Endothelial cell of umbilical vein (primary cell): ENCODE measurements around the gene ZFR. TPM values are rescaled to one million over a fixed set of nuclear protein-coding genes. Genes with fewer than 3 reads are reported as not detected.

Experiments used
- BruUV-seq: library from RNA; stranded (reverse); fragments of 400-500 nt; replicated peaks from 2 replicates; lab custom pipeline; 2021; lab: Mats Ljungman, UMichigan
- CTCF ChIA-PET: fragments of 300-600, 350-600 bp; sonication (Branson Sonifier 250); formaldehyde crosslinking; loops from one replicate; lab custom pipeline; 2021; ENCODE audit warnings: antibody characterized with exemption, inconsistent platforms; lab: Charles Lee
- POLR2A ChIA-PET: fragments of 300-600, 350-600 bp; sonication (Branson Sonifier 250); formaldehyde crosslinking; loops from one replicate; lab custom pipeline; 2021; ENCODE audit warnings: antibody characterized with exemption, inconsistent platforms; lab: Charles Lee
- DNase-seq: peaks from one replicate; pipeline ENCODE4 v3.0.0-alpha.2; 2011; ENCODE audit warnings: low read depth, low spot score
- FAIRE-seq: peaks from 2 replicates; lab custom pipeline; 2011; peaks lifted over from hg19 to GRCh38; lab: Jason Lieb, UNC
- H2AFZ ChIP-seq: 2 replicates; pipeline ENCODE4 v1.6.0; 2012; ENCODE audit warnings: low read depth, low read length, control low read depth, inconsistent platforms
- H3K27ac ChIP-seq: 2 replicates; pipeline ENCODE4 v1.5.1; 2011; ENCODE audit warnings: low read depth, mild to moderate bottlenecking, control low read depth, low read length, moderate library complexity; ENCODE audit not compliant: insufficient read depth
- H3K27me3 ChIP-seq, 2 experiments: 2 replicates each; pipeline versions ENCODE4 v1.6.0 to v1.6.1; 2011; ENCODE audit warnings: low read length in 2 of 2, mixed read lengths in 1 of 2; ENCODE audit not compliant: control insufficient read depth in 2 of 2, insufficient read depth in 2 of 2
- H3K36me3 ChIP-seq, 2 experiments: 2 replicates in 1 of 2; 3 replicates in 1 of 2; pipeline ENCODE4 v1.5.1; 2011; ENCODE audit warnings: low read length in 2 of 2, mild to moderate bottlenecking in 1 of 2, moderate library complexity in 1 of 2; ENCODE audit not compliant: control insufficient read depth in 2 of 2, insufficient read depth in 2 of 2; ENCODE audit errors: extremely low read depth in 1 of 2
- H3K4me1 ChIP-seq: 3 replicates; pipeline ENCODE4 v1.5.1; 2011; ENCODE audit warnings: mild to moderate bottlenecking, low read length; ENCODE audit not compliant: control insufficient read depth, insufficient read depth; ENCODE audit errors: extremely low read depth
- H3K4me2 ChIP-seq: 2 replicates; pipeline ENCODE4 v1.6.1; 2011; ENCODE audit warnings: low read length, control low read depth, mixed read lengths; ENCODE audit not compliant: insufficient read depth
- H3K4me3 ChIP-seq, 3 experiments: fragments of 200-600 bp in 1 of 3; sonication (generic), shearing (Covaris generic) in 1 of 3; replicated peaks in 1 of 3; 2 replicates each; pipeline ENCODE4 v1.5.1; 2011 to 2016; ENCODE audit warnings: control low read depth in 3 of 3, low read length in 3 of 3, mild to moderate bottlenecking in 2 of 3, inconsistent platforms in 1 of 3, low read depth in 1 of 3, moderate library complexity in 1 of 3; ENCODE audit not compliant: insufficient read depth in 1 of 3
- H3K79me2 ChIP-seq: 2 replicates; pipeline ENCODE4 v1.6.0; 2012; ENCODE audit warnings: low read length, inconsistent platforms; ENCODE audit not compliant: control insufficient read depth, insufficient read depth
- H3K9ac ChIP-seq: replicated peaks from 2 replicates; pipeline ENCODE3; 2011; ENCODE audit warnings: low read length, control low read depth; ENCODE audit not compliant: insufficient read depth; ENCODE audit errors: extremely low read depth
- H3K9me1 ChIP-seq: replicated peaks from 3 replicates; pipeline ENCODE4 v1.6.0; 2011; ENCODE audit warnings: mild to moderate bottlenecking, low read length; ENCODE audit not compliant: control insufficient read depth, insufficient read depth; ENCODE audit errors: extremely low read depth
- H3K9me3 ChIP-seq: replicated peaks from 2 replicates; pipeline ENCODE4 v1.5.1; 2012; ENCODE audit warnings: low read length, inconsistent platforms; ENCODE audit not compliant: control insufficient read depth, insufficient read depth
- H4K20me1 ChIP-seq: replicated peaks from 2 replicates; pipeline ENCODE3; 2011; ENCODE audit warnings: mild to moderate bottlenecking, low read length; ENCODE audit not compliant: control insufficient read depth, insufficient read depth; ENCODE audit errors: extremely low read depth
- CTCF ChIP-seq, 2 donors: IDR thresholded peaks; 1 replicate in 1 of 2; 2 replicates in 1 of 2; pipeline ENCODE4 v1.5.1; 2011; ENCODE audit warnings: low read length in 2 of 2, mild to moderate bottlenecking in 2 of 2, moderate library complexity in 2 of 2, control low read depth in 1 of 2, inconsistent platforms in 1 of 2, low read depth in 1 of 2; ENCODE audit not compliant: insufficient read depth in 1 of 2; ENCODE audit errors: extremely low read depth in 1 of 2
- EZH2 ChIP-seq: IDR thresholded peaks from 2 replicates; pipeline ENCODE4 v1.6.1; 2012; ENCODE audit warnings: borderline replicate concordance, low read depth, mild to moderate bottlenecking, moderate library complexity, low read length, inconsistent platforms; ENCODE audit not compliant: severe bottlenecking
- FOS ChIP-seq: IDR thresholded peaks from 2 replicates; pipeline ENCODE4 v1.6.1; 2011; ENCODE audit warnings: mild to moderate bottlenecking, low read length, moderate library complexity, borderline replicate concordance; ENCODE audit not compliant: insufficient read depth
- GATA2 ChIP-seq: IDR thresholded peaks from 2 replicates; pipeline ENCODE4 v1.7.0; 2011; ENCODE audit warnings: low read depth, mild to moderate bottlenecking, moderate library complexity, mixed read lengths, low read length; ENCODE audit not compliant: insufficient read length, insufficient read depth
- JUN ChIP-seq: IDR thresholded peaks from 2 replicates; pipeline ENCODE4 v1.6.1; 2011; ENCODE audit warnings: borderline replicate concordance, low read depth; ENCODE audit not compliant: insufficient read length, insufficient read depth
- MAX ChIP-seq: IDR thresholded peaks from 2 replicates; pipeline ENCODE4 v1.6.1; 2011; ENCODE audit not compliant: insufficient read depth, insufficient read length
- MYC ChIP-seq: IDR thresholded peaks from one replicate; pipeline ENCODE4 v1.6.1; 2011; ENCODE audit warnings: mild to moderate bottlenecking, low read depth, low read length
- POLR2A ChIP-seq: IDR thresholded peaks from 2 replicates; pipeline ENCODE4 v1.6.1; 2012; ENCODE audit warnings: low read depth, mild to moderate bottlenecking, control low read depth, low read length
- POLR2AphosphoS5 ChIP-seq: IDR thresholded peaks from 2 replicates; pipeline ENCODE4 v1.6.1; 2012; ENCODE audit warnings: low read depth, mild to moderate bottlenecking, control low read depth, low read length, moderate library complexity; ENCODE audit not compliant: insufficient read depth
- dilution Hi-C: fragments of 300-500 bp; cut with MboI; formaldehyde crosslinking; loops from one replicate; pipeline ENCODE4 v1.15.0; 2019; ENCODE audit warnings: low sequenced_read_pairs; ENCODE audit not compliant: extremely low pct_ligation_motif_present
- intact Hi-C: fragments of 100-400 bp; cut with micrococcal nuclease; formaldehyde crosslinking; loops from one replicate; pipeline ENCODE4 v1.10.0; 2022
- polyA plus RNA-seq, 4 experiments: library from polyadenylated mRNA; depleted of rRNA in 3 of 4; stranded (reverse) in 3 of 4; unstranded in 1 of 4; fragments of >200 nt; gene quantifications; 2 replicates each; pipeline versions ENCODE4 v1.2.1 to v1.2.3, GENCODE V29; 2011 to 2012; ENCODE audit warnings: missing spikeins in 1 of 4
- total RNA-seq: library from RNA; stranded (reverse); gene quantifications from 2 replicates; pipeline ENCODE4 v1.2.3, GENCODE V29; 2021

Gene ZFR
- total and polyA plus RNA-seq, 2 donors (not counting 3 experiments of a cell fraction or from before 2014, with no cell fraction given) = 60.1 to 79.4 TPM

- intact Hi-C loops = no loop called here
- dilution Hi-C loops = no loop called here
- Histone ChIP-seq H3K4me1 (no peaks in the 10 kb centered on the region), H3K9me1 (no peaks in the 10 kb centered on the region), H4K20me1 (no peaks in the 10 kb centered on the region), H3K4me3 (no peak overlapping the region), H3K4me2 (no peak overlapping the region), H3K36me3 (no peaks in the 10 kb centered on the region), H2AFZ (no peak overlapping the region), H3K27me3 (peaks cover 0 to 4% of the 10 kb centered on the region in 2 experiments), H3K27ac (no peak overlapping the region), H3K9me3 (no peaks in the 10 kb centered on the region), H3K9ac (no peak overlapping the region), H3K79me2 (no peaks in the 10 kb centered on the region)
- CTCF ChIA-PET = interaction anchor here (0.6 to 1.8 kb wide), 2 partner anchors 17 to 301 kb away, joined by 3 to 8 read pairs; no protein-coding TSS in a partner anchor
- DNase-seq = no peak
- BruUV-seq = no TSS peak
- POLR2A ChIA-PET = no interaction called here
- FAIRE-seq = no peak
- no peak for TF ChIP-seq GATA2
- TF ChIP-seq JUN = no peak
- no peak for TF ChIP-seq POLR2A
- TF ChIP-seq CTCF (IDR thresholded peaks at IDR 0.05; ENCODE audit: extremely low read depth in 1 of 2, insufficient read depth in 1 of 2, low read depth in 1 of 2, low read length in 2 of 2) = no peak
- no peak for TF ChIP-seq POLR2AphosphoS5
- no peak for TF ChIP-seq FOS
- TF ChIP-seq MAX = no peak
- TF ChIP-seq EZH2 = no peak
- TF ChIP-seq MYC = no peak
These were observed 28.5 kb upstream of the ZFR start for GRCh38 chr5:32473072-32473471.
